Inferior parietal cortex (tissue), 1 donor: ENCODE data around the gene ASTN2.

ENCODE experiments used
- DNase-seq: peaks from one replicate; pipeline ENCODE4 v3.0.0-alpha.2; 2016; ENCODE audit errors: extremely low spot score

Gene ASTN2

DNA sequence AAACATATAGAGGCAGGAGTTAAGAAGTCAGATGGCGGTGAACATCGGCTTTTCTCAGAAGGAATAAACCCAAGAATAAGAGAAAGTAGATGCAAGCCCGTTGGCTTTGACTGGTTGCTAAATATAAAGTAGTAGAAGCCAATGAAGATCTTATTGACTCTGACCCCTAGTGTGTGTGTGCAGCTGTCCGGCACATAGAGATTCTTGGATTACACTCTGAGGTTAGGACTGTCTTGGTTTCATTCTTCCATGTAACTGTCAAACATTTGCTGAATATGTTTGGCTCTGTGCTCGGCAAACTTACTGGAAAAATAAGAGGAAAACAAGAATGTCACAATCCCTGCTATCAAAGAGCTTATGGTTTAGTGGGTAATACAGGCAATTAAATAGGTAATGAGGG is 54.9 kb downstream of the ASTN2 start:
- no peak for DNase-seq

DNA sequence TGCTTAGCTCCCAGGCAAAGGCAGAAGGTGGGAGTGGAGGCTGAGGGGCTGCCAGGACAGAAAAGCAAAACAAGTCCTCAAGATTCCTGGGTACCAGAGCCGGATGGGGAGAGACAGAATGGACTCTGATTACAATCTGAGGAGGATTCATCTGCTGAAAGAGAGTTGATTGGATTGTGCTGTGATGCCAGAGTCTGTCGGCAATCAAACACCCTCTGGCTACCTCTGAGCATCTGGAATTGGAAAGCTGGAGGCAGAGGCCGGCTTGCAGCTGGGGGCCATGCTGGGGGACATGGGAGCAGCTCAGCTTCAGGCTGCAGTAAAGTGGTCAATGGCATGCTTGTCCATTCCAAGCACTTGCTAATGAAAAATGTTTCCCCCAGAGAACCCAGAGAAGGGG is 59.3 kb downstream of the ASTN2 start:
- DNase-seq = no peak

DNA sequence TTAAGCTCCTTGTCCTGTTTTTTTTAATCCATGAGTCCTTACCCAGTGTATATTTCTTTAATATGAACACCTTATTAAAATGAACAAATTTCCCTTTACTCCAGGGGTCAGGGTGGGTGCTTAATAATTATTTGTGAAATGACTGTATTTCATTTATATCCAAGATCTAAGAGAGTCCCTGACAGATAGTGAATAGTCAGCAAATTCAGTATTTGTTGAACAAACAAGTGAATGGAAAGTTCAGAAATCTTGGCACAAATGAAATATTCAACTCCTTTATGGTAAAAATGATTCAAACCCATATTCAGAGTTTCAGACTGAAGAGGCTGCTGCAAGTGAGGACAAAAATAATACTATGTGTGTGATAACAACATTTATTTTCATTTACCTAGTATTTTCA is 59.9 kb downstream of the ASTN2 start:
- DNase-seq = no peak

DNA sequence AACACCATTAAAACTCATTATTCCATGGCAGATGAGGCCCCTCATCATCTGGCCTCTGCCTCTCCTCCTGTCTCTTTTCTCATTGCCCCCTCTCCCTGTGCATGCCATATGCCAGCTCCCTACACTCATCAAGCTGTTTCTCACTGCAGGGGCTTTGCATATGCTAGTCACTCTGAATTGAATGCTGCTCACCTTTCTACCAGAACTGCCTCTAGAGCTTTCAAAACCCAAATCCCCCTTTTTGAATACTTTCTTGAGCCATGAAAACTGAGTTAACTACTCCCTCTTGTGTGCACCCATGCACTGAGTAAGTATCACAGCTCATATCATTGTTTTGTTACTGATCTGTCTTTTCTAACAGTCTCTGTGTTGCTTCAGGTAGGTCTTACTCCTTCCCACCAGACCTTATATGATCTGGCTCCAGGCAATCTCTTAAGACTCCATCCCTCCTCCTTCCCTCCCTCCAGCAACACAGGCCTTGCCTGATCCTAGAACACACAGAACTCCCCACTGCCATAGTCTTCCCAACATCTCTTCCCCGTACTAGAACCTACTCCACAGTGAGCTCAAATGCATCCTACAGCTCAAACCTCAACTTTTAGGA is 60.5 kb downstream of the ASTN2 start:
- no peak for DNase-seq

DNA sequence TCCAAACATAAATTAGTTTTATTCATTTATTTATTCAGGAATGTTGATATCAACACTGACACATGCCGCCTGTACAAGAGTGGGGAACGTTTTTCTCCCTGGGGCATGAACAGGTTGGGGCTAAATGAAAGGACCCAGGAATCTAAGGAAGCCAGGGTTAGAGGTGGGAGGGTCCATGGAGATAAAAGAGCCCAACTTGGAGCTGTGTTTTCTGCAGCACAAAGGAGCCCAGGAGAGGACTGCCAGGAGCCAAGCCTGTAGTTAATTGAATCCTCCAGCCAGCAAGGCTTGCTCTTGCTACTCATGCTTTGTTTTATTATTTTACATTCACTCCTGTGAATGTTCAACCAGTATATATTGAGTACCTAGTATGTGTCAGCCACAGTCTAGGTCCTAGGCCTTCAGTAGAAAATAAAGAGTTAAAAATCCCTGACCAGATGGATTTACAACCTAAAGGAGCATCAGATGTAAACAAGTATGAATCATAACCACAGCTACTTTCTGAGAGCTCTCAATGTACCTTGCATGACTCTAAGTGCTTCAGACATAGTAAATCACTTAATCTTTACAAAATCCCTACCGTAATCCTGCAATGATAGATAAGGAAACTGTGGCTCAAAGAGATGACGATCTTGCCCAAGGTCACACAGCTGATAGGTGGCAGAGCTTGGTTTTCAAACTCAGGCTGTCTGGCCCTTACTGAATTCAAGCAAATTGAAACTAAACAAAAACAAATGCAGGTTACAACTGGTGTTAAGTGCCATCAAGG is 69.8 kb downstream of the ASTN2 start:
- no peak for DNase-seq

DNA sequence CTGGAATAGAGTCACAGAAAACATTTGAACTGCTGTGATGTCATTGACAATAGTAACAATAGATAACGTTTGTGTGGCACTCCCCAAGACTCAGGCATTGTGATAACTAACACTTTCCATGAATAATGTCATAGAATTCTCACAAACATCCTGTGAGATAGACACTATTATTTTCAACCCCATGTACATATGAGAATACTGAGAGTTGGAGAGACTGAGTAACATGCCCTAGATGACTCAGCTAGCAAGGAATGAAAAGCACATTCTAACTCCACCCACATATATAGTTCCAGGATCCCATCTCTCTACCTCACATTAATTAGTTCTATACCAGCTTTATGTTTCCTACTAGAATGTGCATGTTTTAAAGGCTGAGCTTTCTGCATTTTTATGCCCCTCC is 71.4 kb downstream of the ASTN2 start:
- no peak for DNase-seq

DNA sequence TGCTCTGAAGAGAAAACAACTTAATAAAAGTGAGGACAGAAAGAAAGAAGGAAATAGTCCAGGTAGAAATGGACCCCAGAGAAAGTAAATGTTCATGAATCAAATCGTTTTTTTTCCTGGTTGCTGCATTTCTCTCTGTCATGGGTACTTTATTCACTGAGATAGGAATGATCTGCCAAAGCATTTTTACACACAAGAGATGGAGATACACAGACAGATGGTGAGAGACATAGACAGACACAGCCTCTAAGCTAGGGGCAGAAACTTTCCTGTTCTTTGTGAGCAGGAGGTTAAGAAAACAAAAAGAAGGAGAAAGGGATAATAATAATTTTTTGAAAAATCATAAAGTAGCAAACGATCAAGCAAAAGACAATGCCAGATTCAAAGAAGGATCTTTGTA is 73.7 kb downstream of the ASTN2 start:
- no peak for DNase-seq

DNA sequence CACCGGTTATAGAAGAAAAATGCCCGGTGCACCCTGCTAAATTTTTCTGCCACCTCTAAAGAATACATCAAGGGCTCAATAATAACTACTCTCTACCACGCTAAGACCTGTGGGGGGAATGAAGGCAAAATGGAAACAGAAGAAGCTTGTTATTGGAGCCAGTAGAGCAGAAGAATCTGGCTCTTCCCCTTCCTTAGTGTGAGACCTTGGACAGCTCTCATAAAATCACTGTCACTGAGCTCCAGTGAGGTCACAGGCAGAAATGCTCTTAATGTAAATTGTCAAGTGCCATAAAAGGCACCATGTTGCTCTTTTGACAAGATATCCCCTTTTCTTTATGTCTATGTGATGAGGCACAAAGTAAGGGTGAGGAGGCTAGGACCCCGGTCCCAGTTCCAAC is 74.4 kb downstream of the ASTN2 start:
- DNase-seq = no peak

DNA sequence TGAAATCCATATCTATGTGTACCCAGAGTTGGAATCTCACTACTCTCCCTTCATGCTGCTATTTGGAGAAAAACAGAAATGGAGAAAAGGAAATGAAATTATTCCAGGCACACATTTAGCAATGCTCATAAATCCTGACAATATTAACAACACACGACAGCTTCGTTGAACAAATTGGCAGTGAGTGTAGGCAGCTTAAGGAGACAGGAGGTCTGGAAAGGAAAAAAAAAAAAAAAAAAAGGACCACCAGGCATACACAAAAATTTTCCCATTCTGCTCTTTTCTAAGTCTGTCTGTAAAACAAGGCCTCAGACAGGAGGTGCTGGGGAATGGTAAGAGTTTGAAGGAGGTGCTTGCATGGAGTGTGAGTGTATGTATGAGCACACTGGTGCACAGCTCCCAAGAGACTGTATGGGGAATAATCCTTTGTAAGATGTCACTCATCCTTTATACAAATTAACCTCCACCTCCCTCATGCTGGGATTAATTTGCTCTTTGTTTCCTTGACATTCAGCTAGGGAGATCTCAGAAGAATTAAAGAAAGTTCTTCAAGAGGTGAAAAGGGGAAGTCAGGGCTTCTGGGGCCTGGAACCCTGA is 78.9 kb downstream of the ASTN2 start:
- DNase-seq = no peak

DNA sequence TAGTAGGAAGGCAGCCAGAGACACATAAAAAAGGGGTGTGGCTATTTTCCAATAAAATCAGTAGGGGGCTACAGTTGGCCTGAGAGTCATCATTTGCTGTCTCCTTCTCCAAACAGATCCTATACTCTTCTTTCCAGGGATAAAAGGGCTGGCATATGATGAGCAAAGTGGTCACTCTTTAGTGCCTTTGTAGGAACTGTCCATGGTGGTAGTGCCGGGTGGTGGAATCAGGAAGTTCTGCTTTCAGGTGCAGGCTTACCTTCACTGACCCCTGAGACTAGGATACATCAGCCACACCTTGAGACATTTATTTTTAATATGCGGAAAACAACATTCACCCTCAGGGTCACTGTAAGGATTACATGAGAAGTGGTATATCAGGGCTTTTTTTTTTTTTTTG is 80.8 kb downstream of the ASTN2 start:
- DNase-seq = no peak

DNA sequence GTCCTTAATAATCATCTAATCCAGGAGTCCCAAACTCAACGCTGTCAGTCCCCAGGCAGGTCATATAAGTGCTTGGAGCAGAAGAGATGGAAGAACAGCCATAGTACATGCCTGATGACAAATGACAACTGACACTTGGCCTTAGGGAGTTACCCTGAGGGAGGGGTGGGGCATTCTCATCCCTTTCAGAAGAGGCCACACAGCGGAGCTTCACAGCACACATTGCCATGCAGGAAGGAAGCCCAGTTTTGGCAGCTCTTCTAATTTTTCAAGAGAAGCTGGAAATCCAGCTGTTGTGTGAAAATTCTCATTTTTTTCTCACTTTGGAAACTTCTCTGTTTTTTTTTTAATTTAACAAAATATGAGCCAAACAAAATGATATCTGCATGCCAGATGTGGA is 89.0 kb downstream of the ASTN2 start:
- DNase-seq = no peak

DNA sequence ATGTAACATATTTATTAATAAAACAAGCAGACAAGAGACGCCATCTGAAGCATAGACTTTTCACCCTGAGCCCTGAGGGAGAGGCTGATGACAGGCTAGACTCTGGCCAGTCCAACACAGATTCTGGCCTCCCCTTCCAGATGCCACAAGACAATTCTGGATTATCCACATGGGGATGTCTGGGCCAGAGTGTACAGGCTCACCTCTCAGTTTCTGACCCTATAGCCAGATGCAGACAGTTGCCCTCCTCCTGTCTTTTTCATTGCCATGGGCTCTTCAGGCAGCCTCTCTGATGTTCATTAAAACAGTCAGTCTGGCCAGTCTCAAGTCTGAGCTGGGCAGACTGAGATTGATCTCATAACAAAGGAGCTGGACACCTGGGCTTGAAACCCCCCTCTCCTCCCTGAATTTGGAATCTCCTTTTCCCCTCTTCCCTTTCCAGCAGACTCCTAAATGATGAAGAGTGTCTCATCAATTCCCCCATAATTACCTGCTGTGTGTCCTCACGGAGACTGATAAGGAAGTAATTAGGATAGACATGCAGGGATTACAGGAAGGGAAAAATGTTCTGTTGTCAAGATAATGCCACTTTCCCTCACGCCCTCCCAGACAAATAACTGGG is 89.6 kb downstream of the ASTN2 start:
- DNase-seq = no peak

DNA sequence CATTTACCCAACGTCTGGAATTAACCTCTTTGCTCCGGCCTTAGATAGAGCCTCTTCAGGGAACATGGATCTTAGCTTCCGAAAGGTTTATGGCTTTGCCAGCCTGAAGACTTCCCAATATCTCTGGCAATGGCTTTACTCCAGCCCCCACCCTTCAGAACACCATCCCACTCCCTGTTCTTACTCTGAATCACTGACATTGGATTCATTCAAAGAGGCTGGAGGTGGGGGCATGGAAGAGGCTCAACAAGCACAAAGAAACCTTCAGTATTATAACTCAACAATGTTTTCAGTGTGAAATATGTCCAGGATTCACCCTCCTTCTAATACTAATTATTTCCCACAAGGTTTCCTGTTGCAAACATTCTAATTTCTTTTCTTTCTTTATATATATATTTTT is 91.5 kb downstream of the ASTN2 start:
- DNase-seq = no peak

DNA sequence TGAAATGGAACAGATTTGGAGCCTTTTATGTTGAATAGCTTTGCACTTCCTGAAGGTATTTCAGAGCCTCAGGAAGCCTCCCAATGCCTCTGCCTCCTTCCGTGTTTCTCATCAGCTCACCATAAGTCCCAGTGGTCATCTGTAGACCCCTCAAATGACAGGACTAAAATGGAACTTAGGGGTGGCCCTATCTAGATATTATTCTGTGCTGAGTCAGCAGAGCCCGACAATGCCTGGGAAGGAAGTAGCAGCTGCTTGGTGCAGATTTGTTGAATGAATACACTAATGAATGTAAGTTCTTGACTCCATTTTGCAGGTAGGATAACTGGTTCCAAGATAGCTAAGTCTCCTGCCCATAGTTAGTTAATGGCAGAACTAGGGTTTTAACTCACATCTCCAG is 97.7 kb downstream of the ASTN2 start:
- DNase-seq = no peak

DNA sequence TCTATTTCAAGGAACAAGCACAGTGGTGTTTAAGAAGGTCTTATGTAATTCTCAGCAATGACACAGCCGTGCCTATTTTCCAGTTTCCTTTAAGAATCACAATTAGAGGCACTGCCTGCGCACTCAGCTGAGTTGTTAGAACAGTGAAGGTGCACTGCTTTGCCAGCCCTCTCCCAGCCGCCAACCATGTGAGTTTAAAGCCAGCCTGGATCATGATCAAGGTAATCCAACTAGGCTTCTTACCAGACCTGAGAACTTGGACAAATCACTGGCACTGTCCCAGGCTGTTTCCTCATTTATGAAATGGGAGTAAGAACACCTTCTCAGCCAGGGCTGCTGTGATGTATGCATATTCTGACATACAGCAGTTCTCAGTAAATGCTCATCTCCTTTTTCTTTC is 99.6 kb downstream of the ASTN2 start:
- peak; percentile 31 for DNase-seq

DNA sequence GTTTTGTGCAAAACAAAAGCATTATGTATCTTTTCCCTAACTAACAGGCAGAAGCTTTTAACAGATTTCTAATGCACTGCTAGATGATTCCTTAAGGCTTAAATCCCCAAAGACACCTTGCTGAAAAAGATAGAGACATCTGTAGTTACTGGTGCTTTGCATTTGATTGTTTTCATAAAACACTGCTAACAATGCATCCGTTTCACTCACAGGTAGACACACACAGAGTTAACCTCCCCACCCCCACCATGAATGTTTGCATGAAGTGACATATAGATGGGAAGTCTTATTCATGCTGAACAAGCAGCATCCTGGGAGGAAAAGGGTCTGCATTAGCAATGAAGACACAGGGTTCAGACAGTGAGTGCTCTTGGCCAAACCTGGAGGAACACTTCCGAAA is 100.9 kb downstream of the ASTN2 start:
- no peak for DNase-seq

DNA sequence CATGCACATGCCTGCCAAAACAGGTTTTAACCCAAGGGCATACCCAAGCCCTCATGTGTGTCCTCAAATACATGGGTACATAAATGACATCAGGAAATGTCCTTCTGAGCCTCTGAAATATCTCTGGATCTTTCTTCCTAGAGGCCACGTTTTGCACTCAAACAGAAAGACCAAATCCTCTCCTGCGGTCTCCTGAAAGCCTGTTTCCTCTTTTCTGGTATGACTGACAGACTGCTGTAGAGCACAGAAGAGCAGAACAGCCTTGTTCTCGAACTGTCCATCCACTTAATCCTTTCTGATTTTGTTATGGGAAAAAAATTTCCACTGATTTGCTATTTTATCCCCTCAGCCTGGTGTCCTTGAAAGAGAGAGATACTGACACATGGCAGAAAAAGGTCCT is 107.2 kb downstream of the ASTN2 start:
- DNase-seq = no peak

DNA sequence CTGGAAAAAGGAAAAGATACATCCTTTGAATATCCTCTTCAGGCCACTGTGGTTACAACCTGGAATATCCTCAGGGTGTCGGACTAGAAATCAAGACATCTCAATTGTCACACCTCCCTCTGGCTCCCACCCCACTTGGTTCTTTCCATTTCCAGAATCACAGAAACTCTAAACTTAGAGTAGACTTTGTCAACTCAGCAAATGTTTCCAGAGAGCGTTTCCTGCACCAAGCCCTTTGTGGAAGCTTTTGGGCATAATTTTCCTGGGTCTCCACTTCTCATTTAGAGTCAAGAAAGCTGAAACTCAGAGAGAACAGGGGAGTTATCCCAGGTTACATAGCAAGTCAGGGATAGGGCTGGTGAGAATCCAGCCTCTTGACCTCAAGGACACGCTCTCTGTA is 108.8 kb downstream of the ASTN2 start:
- no peak for DNase-seq

DNA sequence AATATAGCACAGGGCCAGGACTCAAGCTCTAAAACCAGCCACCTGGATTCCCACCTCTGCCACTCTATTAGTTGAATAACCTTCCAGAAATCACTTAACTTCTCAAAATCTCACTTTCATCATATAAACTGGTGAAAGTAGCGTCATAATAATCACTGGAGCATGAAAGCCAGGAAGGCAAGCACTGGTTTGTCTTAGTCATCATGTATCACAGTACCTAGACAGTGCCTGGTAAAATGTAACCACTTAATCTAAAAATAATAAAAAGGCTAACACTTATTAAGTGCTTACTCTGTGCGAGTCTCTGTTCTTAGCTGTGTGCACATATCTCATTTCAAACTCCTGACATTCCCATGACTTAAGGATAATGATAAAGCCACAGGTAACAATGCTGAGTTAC is 109.4 kb downstream of the ASTN2 start:
- no peak for DNase-seq

DNA sequence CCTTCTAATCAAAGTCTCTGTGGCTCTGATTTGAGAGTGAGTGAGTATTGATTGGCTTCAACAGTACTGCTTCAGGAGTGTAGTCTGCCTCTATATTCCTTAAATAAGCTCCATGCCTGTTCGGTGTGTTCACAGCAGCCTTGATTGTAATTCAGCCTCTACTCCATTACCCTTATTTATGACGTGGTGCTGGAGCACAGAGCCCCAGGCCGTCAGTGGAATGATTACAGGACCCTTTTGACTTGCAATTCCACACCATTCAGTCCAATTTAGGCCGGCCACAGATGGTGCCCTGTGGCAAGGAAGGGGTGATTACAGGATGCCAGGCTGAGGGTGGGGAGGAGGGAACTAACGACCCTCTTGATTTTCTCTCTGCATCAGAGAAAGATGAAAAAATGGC is 110.3 kb downstream of the ASTN2 start:
- no peak for DNase-seq

DNA sequence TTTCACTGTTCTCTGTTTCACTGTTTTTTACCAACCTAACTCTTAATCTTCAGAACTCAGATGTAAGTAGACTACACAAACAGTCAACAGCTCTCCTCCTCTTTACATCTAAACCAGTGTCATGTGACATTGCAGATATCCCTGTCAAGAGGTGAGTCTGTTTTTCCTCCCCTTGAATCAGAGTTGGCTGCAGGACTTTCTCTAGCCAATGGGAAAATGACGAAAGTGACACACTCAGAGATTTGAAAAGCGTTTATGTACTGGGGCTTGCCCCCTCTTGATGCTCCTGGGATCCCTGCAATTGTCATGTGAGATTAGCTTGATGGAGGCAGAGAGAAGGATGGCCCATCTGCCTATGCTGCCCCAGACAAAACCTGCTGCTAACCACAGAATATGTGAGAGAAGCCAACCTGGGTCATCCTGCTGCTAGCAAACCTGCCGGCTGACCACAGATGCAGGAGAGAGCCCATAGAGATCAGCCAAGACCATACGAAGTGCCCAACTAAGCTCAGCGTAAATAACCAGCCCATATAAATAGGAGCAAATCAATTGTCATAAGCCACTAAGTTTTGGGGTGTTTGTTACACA is 111.1 kb downstream of the ASTN2 start:
- no peak for DNase-seq

DNA sequence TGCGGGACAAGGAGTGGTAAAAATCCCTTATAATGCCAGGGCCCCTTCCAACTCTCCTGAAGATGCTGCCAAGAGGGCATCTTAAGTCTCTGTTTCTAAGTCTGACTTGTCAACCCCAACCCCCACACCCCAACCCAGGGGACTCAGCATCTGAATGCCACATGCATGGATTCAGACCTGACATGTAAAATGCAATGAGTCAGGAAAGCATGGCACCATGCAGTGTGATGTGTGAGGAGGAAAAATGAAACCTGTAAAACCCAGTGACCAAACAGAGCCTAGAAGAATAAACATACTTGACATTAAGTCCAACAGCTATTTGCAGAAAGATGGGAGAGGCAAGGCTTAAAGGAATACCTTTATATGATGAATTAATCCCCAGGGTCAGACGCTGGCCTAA is 112.4 kb downstream of the ASTN2 start:
- DNase-seq = no peak
